Mucosa of gallbladder (tissue), 1 donor: ENCODE results near the gene RTEL1. TPM values are rescaled to one million over a fixed set of nuclear protein-coding genes. Genes with fewer than 3 reads are reported as not detected.
"Not testable (repeated sequence)": the region's sequence is repeated elsewhere in the genome, so short reads cannot be mapped to it uniquely, and the experiment has no call there.

Experiments
- DNase-seq: peaks from one replicate; pipeline ENCODE4 v3.0.0-alpha.2; 2020; ENCODE audit warnings: low spot score
- total RNA-seq: library from RNA; stranded (reverse); gene quantifications from one replicate; pipeline ENCODE4 v1.2.1, GENCODE V29; 2021
- donor health status: DM: no; HTN: no; CAD: no.

Gene RTEL1
- total RNA-seq, 1 donor from 2014 or later: 30.2 TPM

DNA sequence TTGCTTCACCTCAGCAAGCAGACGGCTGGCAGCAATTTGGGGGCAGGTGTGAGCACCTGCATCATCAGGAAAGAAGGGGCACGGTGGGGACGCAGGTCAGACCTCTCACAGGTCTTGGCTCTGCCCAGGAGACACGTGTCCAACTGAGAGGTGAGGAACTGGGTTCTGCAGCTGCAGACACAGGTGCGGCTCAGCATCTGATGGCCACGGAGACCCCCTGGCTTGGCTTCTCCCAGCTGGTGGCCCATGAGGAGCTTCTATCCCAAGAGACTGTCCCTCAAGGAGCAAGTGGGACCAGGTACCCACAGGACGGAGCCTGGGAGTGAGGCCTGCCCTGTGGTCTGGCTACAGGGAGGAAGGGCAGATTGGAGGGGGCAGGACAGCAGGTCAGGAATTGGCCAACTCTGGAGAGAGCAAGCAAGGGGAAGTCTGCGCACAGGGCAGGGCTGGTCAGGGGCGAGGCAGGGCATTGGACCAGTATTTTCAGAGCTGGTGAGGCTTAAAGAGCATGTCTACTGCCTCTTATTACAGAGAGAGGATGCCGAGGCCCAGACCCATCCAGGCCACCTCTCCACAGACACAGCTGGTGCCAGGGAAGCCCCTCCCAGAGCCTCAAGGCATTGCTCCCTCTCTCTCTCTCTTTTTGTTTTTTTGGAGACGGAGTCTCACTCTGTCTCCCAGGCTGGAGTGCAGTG is 9.1 kb upstream of the RTEL1 start:
- DNase-seq: no peak

DNA sequence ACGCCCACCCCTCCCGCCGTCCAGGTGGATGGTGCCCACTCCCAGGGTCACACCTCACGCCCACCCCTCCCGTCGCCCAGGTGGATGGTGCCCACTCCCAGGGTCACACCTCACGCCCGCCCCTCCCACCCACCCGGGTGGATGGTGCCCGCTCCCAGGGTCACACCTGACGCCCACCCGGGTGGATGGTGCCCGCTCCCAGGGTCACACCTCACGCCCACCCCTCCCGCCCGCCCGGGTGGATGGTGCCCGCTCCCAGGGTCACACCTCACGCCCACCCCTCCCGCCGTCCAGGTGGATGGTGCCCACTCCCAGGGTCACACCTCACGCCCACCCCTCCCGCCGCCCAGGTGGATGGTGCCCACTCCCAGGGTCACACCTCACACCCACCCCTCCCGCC is 7.6 kb upstream of the RTEL1 start:
- DNase-seq: not testable (repeated sequence)

DNA sequence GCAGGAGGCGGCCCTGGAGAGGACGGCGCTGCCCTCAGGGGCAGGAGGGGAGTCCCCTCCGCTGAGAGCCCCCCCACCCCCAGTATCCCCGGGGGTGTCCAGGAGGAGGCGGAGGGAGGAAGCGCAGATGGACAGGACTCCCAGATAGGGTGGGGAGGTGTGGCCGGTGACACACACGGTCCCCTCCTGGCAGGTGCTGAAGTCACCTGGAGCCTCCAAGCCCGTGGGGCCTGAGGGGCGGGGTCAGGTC is 6.2 kb upstream of the RTEL1 start:
- DNase-seq: no peak

- no peak for DNase-seq
Measured at GRCh38 chr20:63652192-63652980, 5.7 kb upstream of the RTEL1 start.

DNA sequence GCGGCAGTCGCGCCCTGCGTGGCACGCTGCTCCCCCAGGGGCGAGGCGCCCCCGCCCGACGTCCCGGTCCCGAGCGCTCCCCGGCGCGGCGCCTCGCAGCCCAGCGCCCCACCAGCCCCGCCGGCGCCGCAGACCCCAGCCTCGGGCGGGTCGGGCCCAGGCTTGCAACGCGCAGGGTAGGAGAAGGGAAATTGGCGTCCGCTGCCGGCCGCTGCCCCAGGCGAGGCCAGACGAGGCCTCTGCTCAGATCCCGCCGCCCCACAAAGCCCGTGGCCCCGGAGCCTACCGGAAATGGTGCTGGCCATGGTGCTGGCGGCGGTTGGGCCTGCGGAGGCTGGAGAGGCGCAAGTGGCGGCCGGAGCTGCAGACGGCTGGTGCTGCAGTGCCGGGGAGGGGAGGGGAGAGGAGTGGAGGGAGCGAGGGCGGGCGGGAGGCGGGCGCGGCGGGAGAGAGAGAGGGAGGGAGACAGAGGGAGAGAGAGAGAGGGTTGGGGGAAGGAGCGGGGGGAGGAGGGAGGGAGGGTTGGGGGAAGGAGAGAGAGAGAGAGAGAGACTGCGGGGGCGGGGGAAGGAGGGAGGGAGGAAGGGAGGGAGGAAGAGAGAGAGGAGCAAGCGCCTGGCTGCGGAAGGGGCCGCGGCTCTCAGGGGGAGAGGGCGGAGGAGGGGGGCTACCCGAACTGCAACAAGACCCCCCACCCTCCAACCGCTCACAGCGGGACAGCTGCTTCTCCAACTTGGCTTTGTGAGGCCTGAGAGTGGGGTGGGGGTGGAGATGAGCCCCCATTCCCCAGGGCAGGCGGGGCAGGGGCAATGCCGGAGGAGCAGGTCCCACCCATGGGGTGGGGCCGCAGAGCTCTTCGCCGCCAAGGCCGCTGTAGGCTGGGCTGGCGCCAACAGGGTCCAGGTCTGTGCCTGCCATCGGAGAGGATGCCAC is 4.8 kb upstream of the RTEL1 start, which contains the start of gene STMN3:
TSS of gene STMN3 (minus strand) at position 384 of the 933 bp plus-strand sequence. CDS start at position 305, 79 bp downstream.
- peak; percentile 87 for DNase-seq

DNA sequence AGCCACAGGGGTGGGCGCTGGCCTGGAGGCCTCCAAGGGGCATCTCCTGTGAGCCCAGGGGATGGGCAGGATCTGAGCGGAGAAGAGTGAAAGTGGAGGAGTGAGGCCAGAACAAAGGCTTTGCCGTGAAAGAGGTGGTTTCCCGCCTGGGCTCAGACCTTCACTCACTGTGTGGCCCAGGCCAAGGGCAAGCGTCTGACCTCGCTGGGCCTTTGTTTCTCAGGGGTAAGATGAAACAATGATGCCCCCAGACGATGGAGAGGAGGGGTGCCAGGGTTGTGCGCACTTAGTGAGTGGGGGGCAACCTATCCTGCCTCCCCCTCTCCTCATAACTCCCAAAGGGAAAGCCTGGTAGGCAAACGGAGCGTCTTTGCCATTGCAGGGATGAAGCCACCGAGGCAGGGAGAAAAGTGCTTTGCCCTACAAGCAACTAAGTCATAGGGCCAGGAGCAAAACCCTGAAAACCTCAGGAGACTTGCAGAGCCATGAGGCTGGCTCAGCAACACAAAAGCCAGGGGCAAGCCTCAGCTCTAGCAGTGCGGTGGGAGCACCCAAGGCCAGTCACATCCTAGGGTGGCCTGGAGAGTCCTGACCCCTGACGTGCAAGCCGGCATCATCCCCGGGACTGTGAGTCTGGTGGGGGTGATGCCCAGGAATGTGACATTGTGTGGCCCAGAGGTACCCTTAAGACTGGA is 4.0 kb upstream of the RTEL1 start:
- DNase-seq: no peak

- DNase-seq: no peak
Measured at GRCh38 chr20:63655249-63655648, 2.9 kb upstream of the RTEL1 start.

- DNase-seq: no peak
Measured at GRCh38 chr20:63656451-63656850, 1.7 kb upstream of the RTEL1 start.

GRCh38 chr20:63657260-63657936 is 714 bp upstream of the RTEL1 start:
- DNase-seq: no peak

DNA sequence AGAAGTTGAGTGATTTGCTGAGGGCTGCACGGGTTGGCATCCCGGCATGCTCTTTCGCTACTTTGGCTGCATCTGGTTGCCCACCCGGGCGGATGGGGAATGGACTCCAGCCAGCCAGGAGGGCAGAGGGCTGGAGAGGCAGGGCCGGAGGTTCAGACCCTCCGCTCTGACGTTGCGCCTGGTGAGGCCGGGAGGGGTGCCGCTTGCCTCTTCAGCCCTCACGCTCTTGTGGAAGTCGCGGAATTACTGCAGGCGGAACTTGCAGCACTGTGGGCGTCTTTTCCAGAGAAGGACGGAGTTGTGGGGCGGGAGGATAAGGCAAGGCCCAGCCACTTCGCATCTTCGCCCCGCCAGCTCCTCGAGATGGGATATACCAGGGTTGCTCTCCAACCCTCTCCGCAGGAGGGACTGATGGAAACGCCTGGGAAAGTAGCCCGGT is 656 bp downstream of the RTEL1 start:
- no peak for DNase-seq

DNA sequence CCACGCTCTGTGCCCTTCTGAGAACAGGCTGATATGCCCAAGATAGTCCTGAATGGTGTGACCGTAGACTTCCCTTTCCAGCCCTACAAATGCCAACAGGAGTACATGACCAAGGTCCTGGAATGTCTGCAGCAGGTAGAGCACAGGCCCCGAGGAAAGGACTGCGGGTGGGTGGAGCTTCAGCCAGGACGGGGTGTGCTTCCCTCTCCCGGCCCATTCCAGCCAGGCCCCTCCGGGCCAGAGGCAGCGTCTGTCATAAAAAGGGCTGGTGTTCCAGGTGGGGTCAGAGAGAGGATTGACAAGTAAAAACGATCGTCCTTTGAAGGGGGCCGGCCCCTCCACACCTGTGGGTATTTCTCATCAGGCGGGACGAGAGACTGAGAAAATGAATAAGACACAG is 1.3 kb downstream of the RTEL1 start:
- DNase-seq: no peak

DNA sequence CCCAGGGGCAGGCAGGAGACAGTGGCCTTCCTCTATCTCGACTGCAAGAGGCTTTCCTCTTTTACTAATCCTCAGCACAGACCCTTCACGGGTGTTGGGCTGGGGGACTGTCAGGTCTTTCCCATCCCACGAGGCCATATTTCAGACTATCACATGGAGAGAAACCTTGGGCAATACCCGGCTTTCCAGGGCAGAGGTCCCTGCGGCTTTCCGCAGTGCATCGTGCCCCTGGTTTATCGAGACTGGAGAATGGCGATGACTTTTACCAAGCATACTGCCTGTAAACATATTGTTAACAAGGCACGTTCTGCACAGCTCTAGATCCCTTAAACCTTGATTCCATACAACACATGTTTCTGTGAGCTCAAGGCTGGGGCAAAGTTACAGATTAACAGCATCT is 2.1 kb downstream of the RTEL1 start:
- not testable (repeated sequence) for DNase-seq

DNA sequence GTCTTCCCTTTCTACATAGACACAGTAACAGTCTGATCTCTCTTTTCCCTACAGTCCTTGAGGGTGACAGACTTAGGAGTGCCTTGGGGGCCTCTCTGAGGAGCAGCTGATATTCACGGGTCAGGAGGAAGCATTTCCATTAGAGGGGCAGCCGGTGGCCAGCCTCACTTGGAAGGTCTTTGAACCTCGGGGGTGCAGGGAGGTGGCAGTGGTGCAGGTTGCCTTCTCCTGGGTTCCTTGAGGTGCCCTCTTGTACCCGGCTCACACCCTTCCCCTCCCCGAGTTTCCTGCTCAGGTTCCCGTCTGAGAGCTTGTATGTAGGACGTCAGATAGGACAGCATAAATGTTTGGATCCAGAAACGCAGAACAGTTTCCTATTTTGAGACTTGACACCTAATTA is 2.5 kb downstream of the RTEL1 start:
- DNase-seq: no peak

- no peak for DNase-seq
Measured at GRCh38 chr20:63661108-63661507, 3.0 kb downstream of the RTEL1 start.

GRCh38 chr20:63661959-63662812 is 4.1 kb downstream of the RTEL1 start:
- DNase-seq: no peak

- no peak for DNase-seq
Measured at GRCh38 chr20:63662813-63663189, 4.7 kb downstream of the RTEL1 start.

DNA sequence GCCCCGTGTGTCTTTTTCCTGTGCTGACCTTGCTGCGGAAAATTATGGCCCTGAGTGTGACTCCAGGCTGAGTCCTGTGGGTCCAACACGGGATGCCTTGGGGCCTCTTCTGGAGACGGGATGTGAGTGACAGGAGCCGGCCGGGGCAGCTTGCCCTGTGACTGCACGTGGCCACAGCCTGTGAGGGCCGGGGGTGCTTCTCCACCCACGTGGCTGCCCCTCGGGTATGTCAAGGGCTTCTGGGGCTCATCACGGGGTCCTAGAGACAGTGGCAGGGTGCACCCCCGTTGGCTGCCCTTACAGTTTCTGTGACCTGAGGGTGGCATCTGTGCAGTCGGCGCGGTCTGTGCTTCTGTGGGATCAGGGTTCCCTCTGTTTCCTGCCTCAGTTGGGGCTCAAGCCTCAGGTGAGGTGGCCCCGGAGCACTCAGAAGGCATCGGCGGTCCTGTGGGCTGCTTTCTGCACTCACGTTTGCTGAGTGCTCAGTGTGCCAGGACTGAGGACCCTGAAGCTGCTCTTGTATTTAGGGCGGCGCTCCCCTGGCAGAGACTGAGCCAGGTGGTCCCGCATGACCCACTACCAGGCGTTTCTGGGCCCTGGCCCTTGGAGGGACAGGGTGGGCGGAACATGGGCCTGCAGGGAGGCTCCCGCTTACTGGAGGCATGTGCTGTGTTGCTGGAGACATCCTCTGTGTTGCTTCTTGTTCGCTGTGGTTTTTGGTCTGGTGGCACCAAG is 5.4 kb downstream of the RTEL1 start:
- no peak for DNase-seq

- no peak for DNase-seq
Measured at GRCh38 chr20:63664143-63664851, 6.2 kb downstream of the RTEL1 start.
